Stimulated activated CD8-positive, alpha-beta memory T cell treated with anti-CD3 and anti-CD28 coated beads, Interleukin-2, amount 100 ng/mL, for 1 hour (primary cell): ENCODE measurements around the gene COTL1.

Experiments
- DNase-seq, 2 donors: peaks; one replicate each; pipeline ENCODE4 v3.0.0-alpha.2; 2020; ENCODE audit warnings: low read depth in 2 of 2

COTL1 gene

DNA sequence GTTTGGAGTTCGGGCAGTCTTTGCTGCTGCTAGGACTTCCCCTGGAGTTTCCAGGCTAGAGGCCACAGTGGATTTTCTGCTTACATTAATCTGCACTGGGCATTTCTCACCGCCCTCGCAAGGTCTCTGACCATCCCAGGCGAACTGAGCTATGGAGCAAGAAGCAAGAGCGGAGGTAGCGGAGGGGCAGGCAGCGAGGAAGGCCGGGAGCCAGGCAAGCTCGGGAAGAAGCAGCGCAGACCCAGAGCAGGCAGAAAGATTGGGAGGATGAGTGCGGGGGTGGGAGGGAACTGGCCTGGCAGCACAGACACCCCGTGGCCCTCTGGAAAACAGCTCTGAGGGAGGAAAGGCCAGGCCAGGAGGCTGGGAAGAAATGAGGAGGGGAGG, 3.8 kb downstream of the COTL1 start:
- no peak for DNase-seq

DNA sequence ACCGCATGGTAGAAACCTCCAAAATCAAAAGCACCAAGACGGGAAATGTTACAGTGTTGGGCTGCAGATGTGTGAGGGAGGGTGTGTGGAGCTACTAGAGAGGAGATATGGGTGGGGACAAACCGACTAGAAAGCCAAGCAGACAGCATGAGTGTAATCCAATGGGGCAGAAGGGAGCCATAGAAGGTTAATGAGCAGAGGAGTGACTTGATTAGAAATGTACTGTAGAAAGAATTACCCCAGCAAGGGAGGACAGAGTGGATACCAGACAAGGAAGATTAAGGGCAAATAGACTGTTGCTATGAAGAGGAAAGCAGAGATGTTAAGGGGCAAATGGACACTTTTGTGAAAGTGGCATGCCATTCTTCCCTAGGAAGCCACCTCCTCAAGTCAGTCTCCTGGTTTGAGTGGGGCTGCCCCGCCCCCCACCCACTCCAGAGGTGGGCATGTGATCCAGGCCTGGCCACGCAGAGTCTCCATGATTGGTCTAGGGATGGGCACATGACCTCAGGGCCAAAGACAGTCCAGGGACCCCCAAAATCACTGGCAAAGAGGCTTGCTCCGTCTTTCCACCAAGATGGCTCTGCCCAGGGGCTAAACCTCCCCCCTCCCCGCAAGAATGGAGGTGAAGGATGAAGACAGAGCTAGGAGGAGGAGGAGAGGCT, 4.3 kb downstream of the COTL1 start:
- DNase-seq, result no peak

DNA sequence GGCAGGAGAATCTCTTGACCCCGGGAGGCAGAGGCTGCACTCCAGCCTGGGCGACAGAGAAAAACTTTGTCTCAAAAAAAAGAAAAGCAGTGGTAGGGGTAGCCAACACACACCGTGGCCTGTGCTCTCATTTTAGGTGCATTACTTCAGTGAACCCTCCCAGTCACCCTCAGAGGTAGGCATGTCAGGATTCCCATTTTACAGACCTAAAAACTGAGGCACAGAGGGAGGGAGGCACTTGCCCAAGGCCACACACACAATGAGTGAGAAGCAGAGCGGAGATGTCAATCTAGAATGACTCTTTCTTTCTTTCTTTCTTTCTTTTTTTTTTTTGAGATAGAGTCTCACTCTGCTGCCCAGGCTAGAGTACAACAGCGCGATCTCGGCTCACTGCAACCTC, 5.2 kb downstream of the COTL1 start:
- no peak for DNase-seq

DNA sequence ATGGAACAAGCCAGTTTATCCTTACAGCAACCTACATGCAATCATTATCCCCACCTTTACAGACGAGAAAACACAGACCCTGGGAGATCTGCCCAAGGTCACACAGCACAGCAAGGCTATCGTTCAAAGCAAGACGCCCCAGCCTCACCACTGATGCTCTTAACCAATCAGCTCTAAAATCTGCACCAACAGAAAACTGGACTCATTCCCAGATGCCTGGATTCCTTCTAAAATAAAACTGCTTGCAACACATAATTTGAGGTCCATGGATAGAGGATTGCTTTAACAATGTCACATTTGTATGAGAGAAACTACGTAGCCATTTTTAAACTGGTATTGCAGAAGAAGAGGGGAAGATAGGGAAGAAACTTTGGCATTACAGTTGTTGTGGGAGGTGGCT, 6.8 kb downstream of the COTL1 start:
- no peak for DNase-seq

DNA sequence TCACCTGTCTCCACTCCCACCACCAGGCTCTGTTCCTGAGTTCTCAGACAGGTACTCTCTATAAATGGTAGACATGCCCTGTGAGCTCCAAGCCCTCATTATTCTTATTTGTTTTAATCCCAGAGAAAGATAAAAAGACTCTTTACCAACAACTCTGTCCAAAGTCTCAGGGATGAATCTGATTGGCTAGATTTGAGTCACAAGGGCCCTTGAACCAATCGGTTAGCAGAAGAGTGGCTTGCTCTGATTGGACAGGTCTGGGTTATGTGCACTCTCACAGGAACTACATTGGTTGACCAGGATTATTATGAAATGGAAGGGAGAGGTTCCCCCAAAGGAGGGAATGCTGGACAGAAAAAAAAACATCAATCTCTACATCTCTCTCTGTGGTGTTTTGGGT, 7.5 kb downstream of the COTL1 start:
- no peak for DNase-seq

DNA sequence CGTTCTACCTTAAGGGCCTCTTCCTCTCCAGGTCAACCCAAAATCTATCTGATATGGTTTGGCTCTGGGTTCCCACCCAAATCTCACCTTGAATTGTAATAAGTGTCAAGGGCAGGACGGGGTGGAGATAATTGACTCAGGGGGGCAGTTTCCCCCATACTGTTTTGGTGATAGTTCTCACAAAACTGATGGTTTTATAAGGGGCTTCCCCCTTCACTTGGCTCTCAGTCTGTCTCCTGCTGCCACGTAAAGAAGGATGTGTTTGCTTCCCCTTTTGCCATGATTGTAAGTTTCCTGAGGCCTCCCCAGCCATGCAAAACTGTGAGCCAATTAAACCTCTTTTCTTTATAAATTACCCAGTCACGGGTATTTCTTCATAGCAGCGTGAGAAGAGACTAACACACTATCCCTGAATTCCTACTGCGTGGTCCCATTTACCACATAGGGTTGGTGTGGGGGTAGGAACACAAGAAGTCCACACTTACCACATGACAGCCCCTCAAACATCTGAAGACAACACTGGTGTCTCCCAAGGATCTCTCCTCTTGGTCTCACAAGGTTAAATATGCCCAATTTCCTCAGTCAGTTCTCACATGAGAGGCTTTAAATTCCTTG, 8.2 kb downstream of the COTL1 start:
- no peak for DNase-seq

DNA sequence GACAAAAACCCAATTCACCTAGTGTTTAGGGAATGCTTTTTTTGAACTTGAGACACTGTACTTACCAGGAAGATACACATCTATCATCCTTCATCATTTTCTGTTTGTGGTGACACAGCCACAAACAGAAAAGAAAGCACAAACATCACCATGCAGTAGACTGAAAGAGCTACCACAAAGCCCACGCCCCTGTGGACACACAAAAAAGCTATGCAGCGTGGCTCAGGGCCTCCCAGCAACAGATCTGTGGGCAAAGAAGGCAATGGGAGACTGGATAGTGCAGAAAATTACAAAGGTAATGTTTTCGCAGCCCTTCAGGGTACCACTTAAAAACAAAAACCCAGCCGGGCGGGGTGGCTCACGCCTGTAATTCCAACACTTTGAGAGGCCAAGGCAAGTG, 9.6 kb downstream of the COTL1 start:
- no peak for DNase-seq

DNA sequence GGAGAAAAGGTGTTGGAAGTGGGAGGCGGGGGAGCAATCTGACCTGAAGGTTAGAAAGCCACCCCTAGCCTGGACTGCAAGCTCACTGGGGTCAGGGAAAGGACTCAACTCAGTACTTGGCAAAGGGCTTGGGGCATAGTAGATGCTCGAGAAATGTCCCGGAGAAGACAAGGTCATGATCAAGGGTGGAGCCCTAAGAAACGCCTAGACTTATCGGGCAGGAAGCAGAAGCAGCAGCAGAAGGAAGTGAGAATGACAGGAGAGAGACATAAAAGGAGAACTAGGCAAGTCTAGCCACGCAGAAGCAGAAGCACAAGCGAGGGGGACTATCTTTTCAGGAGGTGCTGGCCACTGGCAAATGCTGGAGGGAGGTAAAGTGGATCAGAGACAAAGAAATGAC, 10.2 kb downstream of the COTL1 start:
- DNase-seq, result no peak

DNA sequence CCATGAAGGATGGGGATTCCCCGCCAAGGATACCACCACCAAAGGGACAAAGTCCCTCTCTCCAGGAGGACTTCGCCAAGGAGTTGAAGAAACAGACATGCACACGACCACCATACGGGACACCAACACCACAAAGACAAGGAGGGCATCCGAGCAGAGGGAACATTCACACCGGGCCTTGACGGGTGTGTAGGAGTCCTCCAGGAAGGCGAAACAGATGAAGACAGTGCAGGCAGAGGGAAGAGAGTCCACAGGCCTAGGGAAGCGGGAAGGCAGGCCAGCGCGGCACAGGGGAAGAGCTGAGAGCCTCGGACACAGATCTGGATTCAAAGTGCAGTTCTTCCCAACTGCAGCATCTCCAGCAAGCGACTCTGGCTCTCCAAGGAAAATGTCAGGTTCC, 10.8 kb downstream of the COTL1 start:
- no peak for DNase-seq

DNA sequence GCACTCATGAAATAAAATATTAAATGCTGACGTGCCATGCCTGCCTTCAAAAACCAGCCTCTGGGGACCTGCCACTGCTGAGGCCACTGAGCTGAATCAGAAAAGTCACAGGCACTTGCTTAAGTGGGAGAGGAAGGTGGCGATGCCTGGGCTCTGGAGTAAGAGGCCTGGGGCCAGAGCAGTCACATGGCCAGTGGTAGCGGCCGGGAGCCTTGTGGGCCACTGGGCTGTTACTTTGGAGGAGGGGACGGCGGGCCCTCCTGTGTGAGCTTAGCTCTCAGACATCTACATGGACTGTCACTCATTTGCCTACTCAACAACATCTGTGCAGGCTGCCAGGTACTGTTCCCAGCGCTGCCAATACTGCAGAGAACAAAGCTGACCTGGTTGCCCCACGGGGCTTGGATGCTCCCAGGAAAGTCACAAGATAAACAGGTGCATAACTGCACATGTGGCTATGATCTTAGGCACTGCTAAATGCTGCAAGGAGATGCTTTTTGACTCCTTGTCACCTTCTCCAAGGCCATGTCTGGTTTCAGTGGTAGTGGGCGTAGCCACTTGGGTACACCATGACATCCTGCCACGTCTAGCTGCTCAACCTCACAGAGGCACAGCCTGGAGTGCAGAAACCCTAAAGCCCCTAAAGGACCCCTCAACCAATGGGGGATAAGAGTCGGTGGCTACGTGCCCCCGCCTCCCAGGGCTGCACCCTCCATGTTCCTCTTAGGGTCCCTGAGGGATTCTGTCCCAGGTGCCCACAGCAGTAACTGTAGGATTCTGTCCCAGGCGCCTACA, 11.6 kb downstream of the COTL1 start:
- DNase-seq, result no peak

DNA sequence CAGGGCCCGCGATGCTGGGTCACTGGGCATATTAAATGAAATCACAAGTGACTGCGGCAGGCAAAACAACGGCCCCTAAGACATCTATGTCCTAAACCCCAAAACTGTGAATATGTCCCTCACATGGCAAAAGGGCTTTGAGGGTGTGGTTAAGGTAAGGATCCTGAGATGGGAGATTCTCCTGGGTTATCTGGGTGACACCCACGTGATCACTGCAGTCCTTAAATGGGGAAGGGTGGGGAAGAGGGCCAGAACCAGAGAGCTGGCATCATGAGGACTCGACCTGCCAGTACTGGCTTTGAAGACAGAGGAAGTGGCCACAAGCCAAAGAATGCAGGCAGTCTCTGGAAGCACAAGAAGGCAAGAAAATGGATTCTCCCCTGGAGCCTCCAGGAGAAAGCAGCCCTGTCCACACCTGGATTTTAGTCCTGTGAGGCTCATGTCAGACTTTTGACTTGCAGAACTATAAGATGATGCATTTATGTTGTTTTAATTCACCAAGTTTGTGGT, 12.5 kb downstream of the COTL1 start:
- no peak for DNase-seq

DNA sequence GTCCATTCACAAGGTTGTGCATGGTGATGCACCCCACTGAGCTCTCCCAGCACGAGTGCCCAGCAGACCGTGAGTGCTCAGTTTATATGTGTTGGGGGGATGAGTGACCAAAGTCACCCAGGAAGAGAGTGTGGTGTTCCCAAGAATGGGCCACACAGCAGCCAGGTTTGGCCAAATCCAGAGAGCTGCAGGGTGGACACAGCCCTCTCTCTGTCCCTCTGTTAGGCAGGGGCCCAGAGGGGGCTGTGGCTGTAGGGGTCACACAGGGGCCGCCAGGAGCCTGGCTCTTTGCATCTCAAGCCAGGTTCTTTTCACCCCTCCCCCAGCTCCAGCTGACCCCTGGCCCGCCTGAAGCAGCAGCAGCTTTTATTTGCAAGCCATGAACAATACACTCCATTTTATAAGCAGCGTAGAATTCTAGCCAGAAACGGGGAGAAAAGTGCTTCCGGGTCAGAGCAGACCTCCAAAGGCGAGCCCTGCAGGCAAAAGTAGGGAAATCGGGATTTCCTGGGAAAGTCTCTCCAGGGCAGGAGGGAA, 13.3 kb downstream of the COTL1 start:
- DNase-seq, result no peak

DNA sequence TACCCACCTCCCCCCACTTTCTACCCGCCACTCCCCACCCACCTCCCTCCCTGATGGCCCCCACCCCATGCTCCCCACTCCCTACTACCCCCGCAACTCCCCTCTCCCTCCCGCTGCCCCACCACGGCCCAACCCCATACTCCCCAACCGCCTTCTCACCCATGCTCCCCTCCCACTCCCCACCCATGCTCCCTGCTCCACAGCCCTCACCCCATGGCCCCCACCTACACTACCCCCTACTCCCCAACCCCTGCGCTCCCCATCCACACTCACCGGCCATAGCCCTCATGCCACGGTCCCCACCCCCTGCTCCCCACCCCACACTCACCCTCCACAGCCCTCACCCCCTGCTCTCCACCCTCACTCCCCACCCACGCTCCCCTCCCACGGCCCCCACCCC, 13.9 kb downstream of the COTL1 start:
- DNase-seq, result no peak

DNA sequence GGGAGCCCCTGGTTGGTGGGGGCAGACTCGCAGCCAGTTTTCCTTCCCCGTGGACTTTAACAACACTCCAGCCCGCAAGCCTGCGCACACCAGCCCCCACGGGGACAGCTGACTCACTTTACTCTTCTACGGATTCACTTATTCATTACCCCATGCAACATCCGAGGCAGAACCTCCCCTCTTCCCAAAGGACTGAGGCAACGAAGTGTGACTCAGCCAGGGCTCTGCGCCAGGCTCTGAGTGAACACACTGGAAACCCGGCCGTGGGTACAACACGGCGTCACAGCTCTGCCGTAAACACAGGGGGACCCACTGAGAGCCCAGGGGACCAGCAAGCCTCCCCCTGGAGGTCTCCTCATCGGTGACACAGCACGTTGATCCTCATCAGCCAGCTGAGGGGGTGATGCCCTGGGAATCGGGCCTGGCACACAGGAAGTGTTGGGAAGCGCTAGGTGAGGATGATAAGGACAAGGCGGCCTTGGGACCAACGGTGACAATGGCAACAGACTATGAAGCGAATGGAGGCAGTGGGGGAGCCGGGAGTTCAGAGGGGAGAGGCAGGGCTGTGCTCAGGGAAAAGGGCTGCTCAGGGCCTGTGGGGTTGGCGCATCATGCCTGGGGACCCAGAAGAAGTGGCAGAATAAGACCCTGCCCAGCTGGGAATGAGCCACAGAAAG, 14.6 kb downstream of the COTL1 start:
- no peak for DNase-seq

DNA sequence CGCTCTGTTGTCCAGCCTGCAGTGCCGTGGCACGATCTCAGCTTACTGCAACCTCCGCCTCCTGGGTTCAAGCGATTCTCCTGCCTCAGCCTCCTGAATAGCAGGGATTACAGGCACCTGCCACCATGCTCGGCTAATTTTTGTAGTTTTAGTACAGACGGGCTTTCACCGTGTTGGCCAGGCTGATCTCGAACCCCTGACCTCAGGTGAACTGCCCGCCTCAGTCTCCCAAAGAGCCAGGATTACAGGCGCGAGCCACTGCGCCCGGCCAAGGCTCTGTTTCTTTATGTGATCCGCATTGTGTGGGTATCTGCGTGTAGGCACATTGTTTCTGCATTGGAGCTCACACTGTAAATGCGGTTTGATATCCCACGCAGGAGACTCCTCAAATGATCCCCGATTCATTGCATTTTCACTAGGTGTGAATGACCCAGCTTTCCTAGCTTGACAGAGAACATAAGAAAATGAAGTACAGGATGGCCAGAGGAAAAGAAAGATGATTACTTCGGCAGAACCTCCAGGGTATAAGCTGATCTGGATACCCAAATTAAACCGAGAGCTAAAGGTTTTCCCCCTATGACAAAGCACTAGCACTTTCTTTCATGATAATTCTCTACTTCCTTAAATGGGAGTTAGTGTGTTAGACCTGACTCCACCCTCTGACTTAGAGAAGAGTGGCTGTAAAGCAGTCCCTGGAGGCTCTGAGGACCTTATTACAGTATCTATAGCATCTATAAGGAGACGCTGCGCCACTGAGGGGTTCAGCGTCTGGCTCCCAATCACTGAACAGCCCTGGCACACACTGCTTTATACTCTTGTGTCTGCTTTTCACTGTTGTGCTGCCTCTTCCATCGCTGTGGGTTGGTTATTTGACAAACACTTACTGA, 17.3 kb downstream of the COTL1 start:
- no peak for DNase-seq

DNA sequence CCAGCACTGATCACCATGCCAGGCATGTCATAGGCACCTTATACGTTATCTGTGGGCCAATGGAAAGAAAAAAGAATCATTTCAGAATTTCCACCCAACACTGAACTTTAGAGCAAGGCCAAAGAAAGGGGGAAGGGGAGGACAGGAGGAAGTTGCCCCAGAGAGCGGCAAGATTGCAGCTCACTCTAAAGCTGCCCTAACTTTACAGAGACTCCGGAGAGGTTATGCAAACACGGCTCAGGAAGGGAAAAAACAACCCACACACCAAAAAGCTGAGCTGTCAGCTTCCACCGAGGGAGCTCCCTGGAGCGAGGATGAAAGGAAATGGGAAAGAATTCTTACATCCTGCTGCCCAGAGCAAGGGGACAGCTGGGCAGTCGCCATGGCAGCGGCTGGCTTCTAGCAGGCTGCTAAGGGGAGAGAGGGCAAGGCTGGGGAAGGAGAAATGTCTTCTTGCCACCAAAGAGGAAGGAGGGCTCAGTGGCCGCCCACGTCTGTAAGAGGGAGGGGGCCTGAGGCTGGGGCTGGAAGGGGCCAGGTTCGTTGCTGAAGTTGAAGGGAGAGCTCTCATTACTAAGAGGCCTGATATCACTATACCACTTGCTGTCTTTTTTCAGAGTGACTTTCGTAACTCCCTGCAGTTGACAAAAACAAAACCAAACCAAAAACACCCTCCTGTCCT, 18.2 kb downstream of the COTL1 start:
- no peak for DNase-seq

DNA sequence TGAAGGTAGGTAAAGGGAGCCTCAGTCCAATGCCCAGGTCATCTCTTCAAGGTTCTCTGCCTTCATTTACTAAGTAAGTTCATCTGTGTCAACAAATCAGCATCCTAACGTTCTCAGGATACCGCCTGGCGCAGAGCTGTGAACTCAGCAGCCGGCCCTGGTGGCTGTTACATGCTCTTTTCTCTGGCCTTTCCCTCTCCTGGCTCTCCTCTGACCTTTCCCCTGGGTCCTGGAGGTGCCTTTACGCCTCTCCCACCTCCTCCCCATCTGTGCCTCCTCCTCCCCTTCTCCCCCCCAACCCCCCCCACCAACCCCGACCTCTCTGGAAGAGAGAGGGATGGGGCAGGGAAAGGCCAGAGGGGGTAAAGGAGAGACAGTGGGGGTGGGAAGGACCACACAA, 19.5 kb downstream of the COTL1 start:
- no peak for DNase-seq

DNA sequence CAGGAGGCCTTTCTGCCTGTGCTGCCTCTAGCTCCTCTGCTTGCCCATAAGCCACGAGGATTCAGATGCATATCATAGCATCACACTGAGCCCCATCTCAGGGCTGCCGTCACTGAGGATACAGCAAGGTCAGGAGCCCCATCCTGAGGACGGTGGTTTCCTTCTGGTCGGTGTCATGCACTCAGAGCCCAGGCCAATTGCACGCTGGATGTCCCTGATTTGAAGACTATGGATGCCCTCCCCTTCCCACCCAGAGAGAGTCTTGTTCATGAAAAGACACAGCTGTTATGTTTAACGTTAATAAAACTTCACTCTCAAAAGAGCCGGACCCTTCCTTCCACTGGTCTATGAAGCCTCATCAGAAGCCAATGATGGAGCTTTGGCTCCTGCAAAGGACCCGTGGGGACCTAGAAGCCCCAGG, 19.9 kb downstream of the COTL1 start:
- no peak for DNase-seq

DNA sequence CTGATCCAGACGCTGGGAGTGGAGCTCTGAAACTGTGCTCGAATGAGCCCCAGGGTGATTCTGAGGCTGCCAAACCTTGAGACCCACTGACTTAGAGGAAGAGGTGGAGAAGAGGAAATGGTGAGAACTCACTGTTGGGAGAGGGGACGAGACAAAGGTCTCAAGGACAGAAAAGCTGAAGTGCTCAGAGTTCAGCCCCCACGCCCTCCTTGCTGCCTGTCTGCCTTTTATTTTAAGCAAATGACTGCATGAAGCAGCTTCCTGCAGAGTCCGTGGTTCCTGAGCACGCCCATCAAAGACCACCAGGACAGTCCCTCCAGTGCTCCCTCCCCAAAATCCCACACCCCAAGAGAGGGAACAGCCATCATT, 20.4 kb downstream of the COTL1 start:
- no peak for DNase-seq

DNA sequence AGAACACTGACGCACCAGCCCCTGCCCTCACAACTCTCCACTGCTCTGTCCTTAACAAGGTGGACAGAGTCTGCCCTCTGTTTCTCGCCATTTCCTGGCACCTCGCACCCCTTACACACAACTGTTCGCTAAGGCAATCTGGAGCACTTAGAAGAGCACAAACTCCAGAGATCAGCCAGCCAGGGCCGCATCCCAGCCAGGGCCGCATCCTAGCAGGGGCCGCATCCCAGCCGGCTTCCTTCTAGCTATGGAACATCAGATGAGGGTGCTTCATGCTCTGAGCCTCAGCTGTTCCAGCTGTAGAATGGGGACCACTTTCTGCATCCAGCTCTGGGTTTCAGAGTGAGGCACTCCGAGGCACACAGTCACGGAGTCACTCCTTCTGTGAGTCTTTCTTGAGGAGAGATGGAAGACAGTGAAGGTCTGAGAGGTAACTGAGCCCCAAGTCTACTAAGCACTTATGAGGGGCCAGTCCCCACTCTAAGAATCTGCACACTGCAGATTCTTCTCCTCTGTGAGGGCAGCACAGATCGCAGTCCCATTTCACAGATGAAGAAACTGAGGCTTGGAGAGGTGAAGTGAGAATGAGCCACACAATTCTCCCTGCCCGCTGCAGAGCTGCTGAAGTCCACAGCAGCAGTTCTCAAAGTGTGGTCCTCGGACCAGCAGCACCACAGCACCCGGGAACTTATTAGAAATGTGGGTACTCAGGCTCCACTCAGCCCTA, 20.9 kb downstream of the COTL1 start:
- DNase-seq, result no peak
